HG03558 (cell line): ENCODE data around the gene VENTX.

Source experiments
- ATAC-seq: cut with Tn5 transposase; IDR thresholded peaks from one replicate; pipeline ENCODE4 v1.9.1; 2021; ENCODE audit warnings: moderate number of reproducible peaks; ENCODE audit not compliant: unreplicated experiment; ENCODE audit errors: extremely low read depth

Gene VENTX

DNA sequence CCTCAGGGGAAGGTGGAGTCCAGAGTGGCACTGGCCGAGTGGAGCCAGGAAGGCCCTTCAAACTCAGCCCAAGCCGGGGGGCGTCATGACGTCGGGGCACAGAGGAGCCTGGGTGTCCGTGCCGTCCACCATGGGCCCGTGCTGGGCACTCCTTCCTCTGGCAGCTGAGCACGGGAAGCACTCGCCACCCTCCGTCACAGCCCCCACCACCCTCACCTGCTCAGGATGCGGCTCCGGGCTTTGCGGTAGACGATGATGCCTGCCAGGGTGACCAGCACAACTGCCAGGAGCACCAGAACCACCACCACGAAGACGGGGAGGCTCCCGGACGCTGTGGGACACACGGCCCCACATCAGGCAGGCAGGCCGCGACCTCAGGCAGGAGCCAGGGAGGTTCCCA, 30.9 kb downstream of the VENTX start:
- ATAC-seq, result no peak

- no peak for ATAC-seq
These were observed 31.7 kb downstream of the VENTX start for GRCh38 chr10:133269367-133269766.

DNA sequence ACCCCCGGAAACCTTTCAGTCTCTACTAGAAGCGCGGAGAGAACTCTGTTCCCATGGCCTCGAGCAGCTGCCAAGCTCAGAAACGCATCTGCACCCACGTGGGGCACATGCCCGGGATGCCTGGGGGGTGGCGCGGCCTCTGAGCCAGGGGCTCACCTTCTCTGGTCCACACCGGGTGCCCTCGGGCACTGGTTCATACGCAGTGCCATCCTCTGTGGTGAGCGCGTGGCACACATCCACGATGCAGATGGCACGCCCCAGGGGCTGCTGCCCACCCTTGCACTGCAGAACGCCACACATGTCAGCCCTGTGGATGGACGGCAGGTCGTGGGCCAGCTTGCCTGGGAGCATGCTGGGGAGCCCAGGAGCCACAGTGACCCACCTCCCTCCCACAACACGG, 32.5 kb downstream of the VENTX start:
- no peak for ATAC-seq

GRCh38 chr10:133270773-133271297, 33.2 kb downstream of the VENTX start:
- ATAC-seq, result no peak

- ATAC-seq, result no peak
These were observed 34.1 kb downstream of the VENTX start for GRCh38 chr10:133271521-133272300.

DNA sequence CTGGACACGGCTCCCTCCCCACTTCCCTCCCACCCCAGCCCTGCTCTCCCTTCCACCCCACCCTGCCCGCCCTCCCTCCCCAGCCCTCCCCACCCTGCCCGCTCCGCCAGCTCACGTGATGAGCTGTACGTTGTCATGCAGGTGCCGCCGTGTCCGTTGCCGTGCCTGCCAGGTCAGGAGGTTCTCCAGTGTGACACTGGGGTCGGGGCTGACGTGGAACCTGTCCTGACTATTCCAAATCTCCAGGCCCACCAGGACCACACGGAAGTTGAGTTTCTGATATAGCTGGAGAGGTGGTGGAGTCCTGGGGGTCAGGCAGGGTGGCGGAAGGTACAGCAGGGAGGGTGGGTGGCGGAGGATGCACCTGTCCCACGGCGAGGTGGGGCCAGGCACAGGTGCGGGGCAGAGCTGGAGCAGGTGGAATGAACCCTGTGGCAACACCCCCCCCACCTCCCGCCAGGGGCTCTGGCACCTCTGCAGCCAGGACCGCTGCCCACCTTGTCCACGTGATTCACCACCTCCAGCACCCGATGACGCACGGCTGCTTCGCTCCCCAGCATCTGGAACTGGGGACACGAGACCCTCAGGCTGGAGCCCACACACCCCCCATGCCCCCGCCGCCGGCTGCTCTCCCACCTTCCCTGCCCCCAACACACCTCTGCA, 34.8 kb downstream of the VENTX start:
- no peak for ATAC-seq

DNA sequence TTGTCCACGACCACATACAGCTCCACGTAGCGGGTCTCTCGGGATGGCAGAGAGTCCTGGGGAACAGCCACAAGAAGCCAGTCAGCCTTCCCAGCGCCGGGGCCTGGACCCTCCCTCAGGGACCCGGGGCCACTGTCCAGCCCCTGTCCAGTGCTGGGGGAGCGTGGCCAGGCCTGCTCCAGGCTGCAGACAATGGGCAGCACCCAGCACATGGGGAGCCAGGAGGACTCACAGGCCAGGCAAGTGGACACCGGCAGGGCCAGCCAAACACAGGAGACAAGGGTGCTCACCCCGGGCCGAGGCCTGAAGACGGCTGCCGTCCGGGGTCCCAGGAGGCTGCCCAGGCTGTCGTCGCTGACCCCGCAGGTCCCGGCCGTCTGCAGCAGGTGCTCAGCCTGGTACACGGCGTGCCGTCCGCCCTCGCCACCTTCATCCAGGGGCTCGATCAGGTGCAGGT, 35.3 kb downstream of the VENTX start:
- no peak for ATAC-seq

GRCh38 chr10:133273534-133274143, 36.0 kb downstream of the VENTX start:
- no peak for ATAC-seq

GRCh38 chr10:133274751-133275683, 37.4 kb downstream of the VENTX start:
- peak; percentile 27 for ATAC-seq

- ATAC-seq, result peak; percentile 23
These were observed 38.0 kb downstream of the VENTX start for GRCh38 chr10:133275684-133276092.

DNA sequence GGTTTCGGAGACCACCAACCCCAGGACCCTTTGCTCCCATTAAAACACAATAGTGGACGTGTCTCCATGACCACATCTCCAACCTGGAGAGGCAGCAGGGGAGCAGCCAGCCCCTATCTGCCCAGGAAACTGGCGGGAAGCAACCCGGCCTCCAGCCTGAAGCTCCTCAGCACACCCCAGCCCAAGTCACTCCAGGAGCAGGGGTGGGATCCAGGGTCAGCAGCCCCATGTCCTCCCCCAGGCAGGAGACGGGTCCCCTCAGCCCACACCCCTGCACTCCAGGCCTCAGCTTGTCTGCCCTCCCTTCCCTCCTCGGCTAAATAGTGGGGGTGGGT, 38.4 kb downstream of the VENTX start:
- no peak for ATAC-seq

GRCh38 chr10:133276435-133277201, 39.0 kb downstream of the VENTX start, which contains the start of gene ADAM8:
ADAM8 (minus strand) TSS chr10:133276868; CDS start chr10:133276817, 51 bp downstream.
- ATAC-seq, result no peak

DNA sequence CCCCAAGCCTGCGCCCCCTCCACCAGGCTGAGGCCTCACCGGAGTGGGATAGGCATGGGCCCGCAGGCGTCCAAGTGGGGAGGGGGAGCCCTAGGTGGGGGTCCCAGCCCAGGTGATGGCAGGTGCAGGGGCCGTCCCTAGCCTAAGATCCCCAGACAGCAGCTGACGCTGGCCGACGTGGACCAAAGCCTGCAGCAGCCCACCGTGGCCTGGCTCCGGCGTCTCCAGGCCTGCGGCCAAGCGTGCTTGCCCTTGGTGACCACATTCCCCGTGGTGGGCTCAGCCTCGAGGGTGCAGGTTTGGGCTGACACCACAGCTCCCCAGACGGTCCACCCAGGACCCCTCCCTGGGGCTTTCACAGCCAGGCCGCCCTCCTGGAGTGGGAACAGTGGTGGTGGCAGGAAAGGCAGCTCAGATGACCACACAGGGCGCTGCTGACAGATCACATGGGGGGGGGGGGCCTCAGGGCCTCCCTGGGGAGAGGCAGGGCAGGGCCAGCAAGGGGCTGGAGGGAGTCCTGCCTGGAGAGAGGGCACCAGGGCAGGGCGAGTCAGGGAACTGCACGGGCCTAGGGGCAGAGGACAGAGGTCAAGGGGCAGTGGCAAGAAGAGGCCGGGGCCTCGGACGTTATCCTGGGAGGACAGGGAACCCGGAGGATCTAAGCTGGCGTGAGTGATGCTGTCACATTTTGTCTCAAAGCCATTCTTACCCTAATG, 39.8 kb downstream of the VENTX start:
- no peak for ATAC-seq

- no peak for ATAC-seq
These were observed 40.4 kb downstream of the VENTX start for GRCh38 chr10:133277993-133278576.

DNA sequence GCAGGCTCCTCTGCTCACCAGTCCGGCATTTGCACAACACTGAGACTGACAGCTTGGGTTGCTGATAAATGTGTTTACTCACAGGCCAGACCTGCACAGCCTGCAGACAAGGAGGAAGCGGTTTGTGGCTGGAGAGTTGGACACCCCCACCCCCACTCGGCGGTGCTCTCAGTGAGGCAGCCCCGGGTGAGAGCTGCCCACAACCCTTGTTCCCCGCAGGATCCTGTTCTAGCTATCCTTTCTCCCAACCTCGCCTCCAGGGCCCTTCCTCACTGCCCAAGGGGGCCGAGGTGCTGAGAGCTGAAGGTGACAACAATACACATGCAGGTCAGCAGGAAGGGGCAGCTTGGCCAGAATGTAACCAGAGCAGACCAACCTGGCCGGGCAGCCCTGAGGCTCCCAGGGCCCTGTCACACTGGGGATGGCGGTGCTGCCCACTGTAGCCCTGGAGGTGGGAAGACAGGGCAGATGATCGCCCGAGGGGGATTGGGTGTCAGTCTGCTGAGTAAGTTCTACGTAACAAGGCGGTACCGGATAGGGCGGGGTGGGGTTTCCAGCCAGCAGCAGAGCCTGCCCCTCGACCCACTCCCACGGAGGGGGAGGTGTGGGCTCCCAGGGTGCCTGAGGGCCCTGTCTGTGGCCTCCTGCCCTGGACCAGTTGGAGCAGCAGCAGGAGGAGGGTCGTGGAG, 41.1 kb downstream of the VENTX start:
- no peak for ATAC-seq

DNA sequence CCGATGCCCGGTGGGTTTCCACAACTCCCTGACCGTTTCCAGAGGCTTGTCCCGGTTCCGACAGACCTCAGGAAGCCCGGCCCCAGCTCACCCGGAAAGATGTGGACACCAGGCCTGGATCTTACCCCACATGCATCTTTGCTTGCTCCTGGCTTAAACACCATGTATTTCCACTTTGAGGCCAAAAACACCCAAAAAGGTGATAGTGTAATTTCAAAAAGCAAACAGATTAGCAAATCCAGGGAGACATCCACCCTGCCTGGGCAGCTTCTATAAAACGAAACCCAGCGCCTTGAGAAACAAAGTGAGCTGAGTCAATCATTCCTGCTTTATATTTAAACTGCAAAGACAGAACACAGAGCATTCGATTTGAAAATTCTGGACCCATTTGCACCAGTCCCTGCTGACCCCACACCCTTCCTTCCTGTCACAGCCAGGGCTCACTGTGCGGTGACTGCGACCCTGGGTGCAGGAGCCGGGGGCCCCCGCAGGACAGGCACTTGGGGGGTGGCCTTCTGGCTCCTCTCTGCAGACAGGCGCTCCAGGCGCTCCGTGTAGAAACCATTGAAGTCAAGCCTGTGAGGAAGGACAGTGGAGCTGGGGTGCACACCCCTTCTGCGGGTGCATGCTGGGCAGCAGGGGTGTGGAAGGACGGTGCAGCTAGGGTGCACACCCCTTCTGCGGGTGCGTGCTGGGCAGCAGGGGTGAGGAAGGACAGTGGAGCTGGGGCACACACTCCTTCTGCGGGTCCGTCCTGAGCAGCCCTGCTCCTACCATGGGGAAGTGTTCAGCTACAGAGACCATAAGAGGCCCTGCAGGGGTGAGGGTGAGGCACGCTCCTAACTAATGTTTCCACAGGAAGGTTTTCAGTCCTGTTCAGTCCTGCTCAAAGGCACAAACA, 41.9 kb downstream of the VENTX start:
- ATAC-seq, result no peak
